Activated T-helper 17 cell treated with anti-CD3 and anti-CD28 coated beads, Interleukin-2, amount 50 U/mL, for 72 hours (primary cell): ENCODE results near the gene TMEM72. TPM values are rescaled to one million over a fixed set of nuclear protein-coding genes. Genes with fewer than 3 reads are reported as not detected.

ENCODE experiments used
- ATAC-seq: fragments of 150-1000 bp; cut with Tn5 transposase; replicated peaks from 2 replicates; pipeline ENCODE4 v1.10.0; 2021; ENCODE audit warnings: mild to moderate bottlenecking, moderate library complexity
- H3K27ac Mint-ChIP-seq: one replicate; pipeline ENCODE4 v1.8.0; 2022; ENCODE audit warnings: mixed read lengths
- H3K27me3 Mint-ChIP-seq: one replicate; pipeline ENCODE4 v1.8.0; 2022; ENCODE audit warnings: mixed read lengths
- H3K36me3 Mint-ChIP-seq: one replicate; pipeline ENCODE4 v1.8.0; 2022; ENCODE audit warnings: low read depth, mild to moderate bottlenecking, mixed read lengths
- H3K4me1 Mint-ChIP-seq: one replicate; pipeline ENCODE4 v1.8.0; 2022; ENCODE audit warnings: mixed read lengths
- H3K4me3 Mint-ChIP-seq: one replicate; pipeline ENCODE4 v1.8.0; 2022; ENCODE audit warnings: mild to moderate bottlenecking, mixed read lengths
- H3K9me3 Mint-ChIP-seq: one replicate; pipeline ENCODE4 v1.8.0; 2022; ENCODE audit warnings: mixed read lengths
- total RNA-seq, 2 donors: library from RNA; stranded (reverse); gene quantifications; one replicate each; pipeline ENCODE4 v1.2.3, GENCODE V29; 2022

TMEM72 gene
- total RNA-seq, 2 donors from 2014 or later, result not detected

GRCh38 chr10:44956717-44957706, 45.9 kb downstream of the TMEM72 start:
- no peaks in the 10 kb centered on the region for H3K9me3 Mint-ChIP-seq
- peak overlapping the region; percentile 86 for H3K4me3 Mint-ChIP-seq
- no peaks in the 10 kb centered on the region for H3K27me3 Mint-ChIP-seq
- H3K36me3 Mint-ChIP-seq, result no peaks in the 10 kb centered on the region
- ATAC-seq, result no peak
- no peak overlapping the region for H3K27ac Mint-ChIP-seq
- H3K4me1 Mint-ChIP-seq, result peaks cover 8% of the 10 kb centered on the region

- Mint-ChIP-seq H3K27ac (peak overlapping the region; percentile 62), H3K9me3 (no peaks in the 10 kb centered on the region), H3K4me3 (peak overlapping the region; percentile 86), H3K36me3 (no peaks in the 10 kb centered on the region), H3K27me3 (no peaks in the 10 kb centered on the region), H3K4me1 (peaks cover 8% of the 10 kb centered on the region)
- no peak for ATAC-seq
These were observed 47.2 kb downstream of the TMEM72 start for GRCh38 chr10:44958196-44958897.

- H3K27me3 Mint-ChIP-seq, result no peaks in the 10 kb centered on the region
- peaks cover 8% of the 10 kb centered on the region for H3K4me1 Mint-ChIP-seq
- peak overlapping the region; percentile 62 for H3K27ac Mint-ChIP-seq
- no peak for ATAC-seq
- peak overlapping the region; percentile 86 for H3K4me3 Mint-ChIP-seq
- H3K9me3 Mint-ChIP-seq, result no peaks in the 10 kb centered on the region
- H3K36me3 Mint-ChIP-seq, result no peaks in the 10 kb centered on the region
These were observed 47.7 kb downstream of the TMEM72 start for GRCh38 chr10:44958898-44959246.

- H3K36me3 Mint-ChIP-seq, result no peaks in the 10 kb centered on the region
- peak within 1 kb of the TSS; percentile 62 for H3K27ac Mint-ChIP-seq
- H3K4me1 Mint-ChIP-seq, result peaks cover 8% of the 10 kb centered on the region
- ATAC-seq, result peak; percentile 100
- H3K9me3 Mint-ChIP-seq, result no peaks in the 10 kb centered on the region
- H3K27me3 Mint-ChIP-seq, result no peaks in the 10 kb centered on the region
- H3K4me3 Mint-ChIP-seq, result peak within 1 kb of the TSS; percentile 86
These were observed 48.3 kb downstream of the TMEM72 start, which contains the start of gene RASSF4 for GRCh38 chr10:44959247-44960087. RASSF4 (plus strand) TSS chr10:44959802; CDS start chr10:44970203, 10,401 bp downstream.

GRCh38 chr10:44960088-44960460, 48.9 kb downstream of the TMEM72 start:
- Mint-ChIP-seq H3K4me3 (peak overlapping the region; percentile 86), H3K27ac (no peak overlapping the region), H3K27me3 (no peaks in the 10 kb centered on the region), H3K36me3 (no peaks in the 10 kb centered on the region), H3K9me3 (no peaks in the 10 kb centered on the region), H3K4me1 (peaks cover 5% of the 10 kb centered on the region)
- ATAC-seq, result no peak

- Mint-ChIP-seq H3K27me3 (no peaks in the 10 kb centered on the region), H3K9me3 (no peaks in the 10 kb centered on the region), H3K36me3 (no peaks in the 10 kb centered on the region), H3K4me1 (peaks cover 6% of the 10 kb centered on the region), H3K4me3 (peak overlapping the region; percentile 86), H3K27ac (no peak overlapping the region)
- no peak for ATAC-seq
These were observed 49.5 kb downstream of the TMEM72 start for GRCh38 chr10:44960482-44961229.

- Mint-ChIP-seq H3K9me3 (no peaks in the 10 kb centered on the region), H3K27ac (no peak overlapping the region), H3K27me3 (no peaks in the 10 kb centered on the region), H3K36me3 (no peaks in the 10 kb centered on the region), H3K4me1 (peaks cover 11% of the 10 kb centered on the region), H3K4me3 (no peak overlapping the region)
- ATAC-seq, result no peak
These were observed 50.1 kb downstream of the TMEM72 start for GRCh38 chr10:44961230-44961571.

- no peaks in the 10 kb centered on the region for H3K9me3 Mint-ChIP-seq
- H3K36me3 Mint-ChIP-seq, result no peaks in the 10 kb centered on the region
- H3K27me3 Mint-ChIP-seq, result no peaks in the 10 kb centered on the region
- H3K4me3 Mint-ChIP-seq, result no peak overlapping the region
- no peak for ATAC-seq
- H3K27ac Mint-ChIP-seq, result peak overlapping the region; percentile 17
- peaks cover 14% of the 10 kb centered on the region for H3K4me1 Mint-ChIP-seq
These were observed 51.0 kb downstream of the TMEM72 start for GRCh38 chr10:44961931-44962750.

- Mint-ChIP-seq H3K4me3 (no peak overlapping the region), H3K27me3 (no peaks in the 10 kb centered on the region), H3K9me3 (no peaks in the 10 kb centered on the region), H3K36me3 (no peaks in the 10 kb centered on the region), H3K4me1 (peaks cover 14% of the 10 kb centered on the region), H3K27ac (peak overlapping the region; percentile 17)
- no peak for ATAC-seq
These were observed 52.0 kb downstream of the TMEM72 start for GRCh38 chr10:44962870-44963738.

GRCh38 chr10:44963772-44964633, 52.9 kb downstream of the TMEM72 start:
- Mint-ChIP-seq H3K4me3 (no peak overlapping the region), H3K9me3 (no peaks in the 10 kb centered on the region), H3K27ac (no peak overlapping the region), H3K36me3 (no peaks in the 10 kb centered on the region), H3K27me3 (no peaks in the 10 kb centered on the region), H3K4me1 (peaks cover 14% of the 10 kb centered on the region)
- ATAC-seq, result no peak

GRCh38 chr10:44965104-44965503, 54.0 kb downstream of the TMEM72 start:
- no peaks in the 10 kb centered on the region for H3K9me3 Mint-ChIP-seq
- no peak overlapping the region for H3K27ac Mint-ChIP-seq
- no peaks in the 10 kb centered on the region for H3K36me3 Mint-ChIP-seq
- H3K27me3 Mint-ChIP-seq, result no peaks in the 10 kb centered on the region
- peaks cover 16% of the 10 kb centered on the region for H3K4me1 Mint-ChIP-seq
- ATAC-seq, result no peak
- H3K4me3 Mint-ChIP-seq, result no peak overlapping the region

- peak; percentile 60 for ATAC-seq
- H3K27ac Mint-ChIP-seq, result peak overlapping the region; percentile 34
- no peaks in the 10 kb centered on the region for H3K9me3 Mint-ChIP-seq
- H3K4me3 Mint-ChIP-seq, result peak overlapping the region; percentile 19
- peaks cover 16% of the 10 kb centered on the region for H3K4me1 Mint-ChIP-seq
- H3K36me3 Mint-ChIP-seq, result no peaks in the 10 kb centered on the region
- H3K27me3 Mint-ChIP-seq, result no peaks in the 10 kb centered on the region
These were observed 54.5 kb downstream of the TMEM72 start for GRCh38 chr10:44965651-44966097.
